Measurements from ENCODE around the gene SPON1.

Gene SPON1

DNA sequence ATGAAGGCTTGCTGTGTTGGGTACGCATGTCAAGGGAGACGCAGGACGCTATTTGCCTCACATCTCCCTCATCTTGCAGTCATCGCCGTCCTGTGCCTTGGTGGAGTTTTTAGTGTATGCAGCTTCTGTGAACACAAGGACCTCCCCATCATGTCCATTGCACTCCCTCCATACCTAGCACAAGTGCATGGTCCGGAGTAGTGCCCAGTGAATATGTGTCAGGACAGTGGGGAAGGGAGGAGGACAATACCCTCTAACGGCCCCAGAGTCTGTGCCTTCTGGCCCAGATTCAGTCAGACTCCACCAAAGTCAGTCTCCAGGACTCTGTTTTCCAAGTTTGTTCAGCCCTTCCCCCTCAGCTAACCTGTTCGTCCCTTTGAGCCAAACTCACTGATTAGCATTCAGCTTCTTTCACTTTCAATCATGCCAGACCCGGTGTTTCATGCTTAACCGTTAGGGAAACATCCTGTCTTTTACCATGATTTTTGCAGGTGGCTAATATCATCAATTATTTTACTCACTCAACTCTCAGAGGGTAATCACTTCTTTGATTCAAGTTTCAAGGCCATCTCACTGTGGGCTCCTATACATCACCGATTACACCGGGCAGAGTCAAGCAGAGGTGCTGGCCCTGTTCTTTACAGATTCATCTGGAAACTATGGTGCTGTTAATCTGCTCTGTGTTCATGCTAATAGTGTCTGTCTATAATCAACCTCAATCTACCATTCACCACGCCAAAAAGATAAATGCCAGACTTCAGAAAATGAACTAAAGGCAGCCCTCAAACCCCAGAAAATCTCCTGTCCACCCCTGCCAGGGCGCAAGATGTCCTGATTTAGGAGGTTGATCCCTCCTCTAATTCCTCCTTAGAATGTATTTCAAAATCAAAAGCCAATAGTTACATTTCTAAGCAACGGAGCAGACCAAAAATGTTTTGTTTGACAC is 240.0 kb downstream of the SPON1 start:
- no peak for DNase-seq

DNA sequence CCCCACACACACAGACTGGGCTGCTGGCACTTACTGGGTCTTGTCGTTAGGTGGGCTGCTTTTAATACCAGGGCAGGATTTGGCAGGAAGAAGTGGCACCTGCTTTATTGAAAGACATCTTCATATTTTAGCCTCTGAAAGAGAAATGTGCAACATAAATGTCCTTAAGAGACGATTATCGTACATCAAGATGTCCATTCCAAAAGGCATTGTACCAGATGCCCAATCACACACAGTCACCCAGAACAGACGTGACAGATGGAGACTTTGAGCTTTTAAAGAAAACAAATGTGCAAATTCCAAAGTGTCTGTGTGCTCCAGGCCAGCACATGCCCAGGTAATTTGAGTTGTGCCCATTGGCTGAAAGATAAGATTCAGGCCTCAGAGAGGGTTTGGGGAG is 240.8 kb downstream of the SPON1 start:
- DNase-seq: no peak

DNA sequence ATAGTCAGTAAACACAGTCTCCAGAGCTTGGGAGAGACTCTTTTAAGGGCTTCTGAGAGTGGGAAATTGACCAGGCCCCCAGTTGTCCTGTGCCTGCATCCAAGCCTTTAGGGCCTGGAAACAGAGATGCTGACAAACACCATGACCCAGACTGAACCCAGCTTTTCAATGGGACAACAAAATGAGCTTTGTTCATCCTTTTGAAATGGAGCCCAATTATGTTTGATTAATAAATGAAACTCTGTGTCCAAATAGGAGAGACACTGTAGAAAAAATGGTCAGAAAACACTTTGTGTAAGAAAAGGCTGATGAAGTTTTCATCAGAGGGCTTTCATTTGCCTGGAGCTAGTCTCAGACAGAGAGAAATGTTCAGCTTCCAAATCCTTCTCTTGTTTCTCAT is 250.5 kb downstream of the SPON1 start:
- no peak for DNase-seq

DNA sequence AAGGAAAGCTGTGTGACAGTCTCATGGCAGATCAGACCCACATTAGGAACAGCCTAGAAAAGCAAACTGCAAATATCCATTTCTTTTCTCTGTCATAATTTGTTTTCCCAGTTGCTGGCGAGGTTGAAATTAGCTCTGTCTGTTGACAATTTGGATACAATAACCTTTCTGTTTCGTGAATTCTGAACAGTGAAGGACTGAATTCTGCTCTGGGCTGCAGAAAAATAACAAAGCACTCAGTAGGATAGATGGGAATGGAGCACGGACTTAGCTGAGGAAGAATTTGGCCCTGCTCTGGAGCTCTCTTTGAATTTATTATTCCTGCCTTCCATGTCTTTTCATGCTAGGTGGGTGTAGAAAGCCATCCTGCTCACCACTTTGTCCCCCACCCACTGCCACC is 256.2 kb downstream of the SPON1 start:
- no peak for DNase-seq

DNA sequence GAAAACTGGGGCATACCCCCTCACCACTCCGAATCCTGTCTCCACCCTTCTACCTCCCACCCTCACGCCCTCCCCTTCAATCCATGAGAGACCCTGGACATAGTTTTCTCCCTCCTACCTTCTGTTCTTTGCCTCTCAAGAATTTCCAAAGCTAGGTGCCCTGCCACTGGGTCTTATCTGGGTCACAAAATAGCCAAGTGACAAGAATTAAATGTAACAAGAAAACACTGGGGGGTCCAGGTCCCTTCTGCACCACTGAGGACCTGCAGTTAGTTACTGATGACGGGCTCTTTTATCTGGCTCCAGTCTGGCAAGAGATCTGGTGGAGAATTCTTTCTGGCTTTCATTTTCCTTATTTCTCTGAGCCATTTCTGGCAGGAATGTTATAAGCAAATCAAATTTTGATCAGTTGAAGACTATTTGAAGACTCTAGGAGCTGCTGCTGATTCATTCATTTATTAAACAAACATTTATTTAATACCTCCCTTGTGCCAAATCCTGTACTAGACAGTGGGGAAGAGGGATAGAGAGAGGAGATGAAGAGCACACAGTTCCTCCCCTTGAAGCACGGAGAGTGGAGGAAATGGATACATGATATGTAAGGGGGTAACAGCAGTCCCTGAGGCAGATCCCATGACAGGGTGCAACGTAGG is 261.2 kb downstream of the SPON1 start:
- no peak for DNase-seq

DNA sequence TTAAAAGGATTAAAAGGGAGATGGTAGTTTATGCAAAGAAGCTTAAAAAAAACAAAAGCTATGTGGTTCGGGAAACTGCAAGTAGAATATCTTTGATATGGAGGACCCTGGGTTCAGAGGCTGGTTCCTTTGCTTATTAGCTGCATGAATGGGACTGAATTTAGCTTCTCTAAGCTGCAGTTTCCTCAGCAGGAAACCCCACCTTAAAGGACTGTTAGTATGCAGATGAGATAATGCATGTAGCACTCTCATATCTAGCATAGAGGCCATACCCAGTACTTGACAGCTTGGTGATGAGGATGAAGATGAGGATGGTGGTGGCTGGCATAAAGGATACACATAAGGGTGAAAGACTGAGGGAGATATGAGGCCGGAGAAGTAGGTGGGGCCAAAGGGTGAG is 261.9 kb downstream of the SPON1 start:
- no peak for DNase-seq

DNA sequence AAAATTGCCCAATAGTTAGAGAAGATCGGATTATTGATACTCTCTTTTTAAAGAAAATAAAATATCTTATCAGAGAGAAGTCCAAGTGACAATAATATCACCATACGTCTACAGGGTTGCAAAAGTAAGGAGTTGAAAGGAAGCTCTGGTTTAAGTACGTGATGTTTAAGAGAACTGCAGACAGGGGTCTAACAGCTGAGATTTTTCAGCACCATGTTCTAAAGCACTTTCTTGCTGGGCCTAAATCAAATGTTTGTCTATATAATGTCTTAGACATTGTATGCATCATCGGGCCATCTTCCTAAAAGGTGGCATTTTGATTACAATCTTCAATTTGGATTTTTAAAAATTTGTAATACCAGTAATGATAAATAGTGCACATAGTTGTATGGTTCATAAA is 263.1 kb downstream of the SPON1 start:
- DNase-seq: no peak

DNA sequence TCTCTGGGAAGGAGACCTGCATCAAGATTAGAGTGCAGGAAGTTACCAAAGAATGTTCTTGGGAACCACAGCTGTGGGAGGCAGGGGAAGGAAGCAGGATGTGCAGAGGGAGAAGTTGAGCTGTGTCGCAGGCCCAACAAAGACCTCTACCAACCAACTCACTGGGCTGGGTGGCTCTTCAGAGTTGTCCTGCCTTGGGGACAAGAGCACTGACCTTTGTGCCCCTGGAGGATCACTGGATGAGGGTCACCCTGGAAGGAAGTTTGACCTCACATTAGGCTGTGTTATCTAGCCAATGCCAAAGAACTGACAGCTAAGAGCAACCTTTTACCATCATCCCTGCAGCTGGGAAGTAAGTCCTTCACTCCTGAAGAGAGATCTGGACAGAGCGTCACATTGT is 265.8 kb downstream of the SPON1 start:
- no peak for DNase-seq

DNA sequence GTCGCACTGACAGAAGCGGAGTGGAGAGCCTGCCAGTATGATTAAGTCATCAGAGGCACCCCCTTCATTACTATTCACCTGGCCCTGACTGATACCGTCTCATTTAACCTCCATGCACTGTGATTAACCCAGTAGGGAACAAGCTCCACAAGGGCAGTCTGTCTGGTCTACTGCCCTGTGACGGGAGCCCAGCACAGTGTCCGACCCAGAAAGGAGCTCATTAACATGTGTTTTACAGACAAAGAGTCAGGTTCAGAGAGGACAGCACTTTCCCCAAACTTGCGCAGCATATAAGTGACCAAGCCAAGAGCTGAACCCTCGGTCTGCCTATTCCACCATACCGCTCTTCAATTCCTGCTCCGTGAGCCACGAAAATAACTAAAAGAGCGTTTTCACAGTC is 266.9 kb downstream of the SPON1 start:
- DNase-seq: no peak

DNA sequence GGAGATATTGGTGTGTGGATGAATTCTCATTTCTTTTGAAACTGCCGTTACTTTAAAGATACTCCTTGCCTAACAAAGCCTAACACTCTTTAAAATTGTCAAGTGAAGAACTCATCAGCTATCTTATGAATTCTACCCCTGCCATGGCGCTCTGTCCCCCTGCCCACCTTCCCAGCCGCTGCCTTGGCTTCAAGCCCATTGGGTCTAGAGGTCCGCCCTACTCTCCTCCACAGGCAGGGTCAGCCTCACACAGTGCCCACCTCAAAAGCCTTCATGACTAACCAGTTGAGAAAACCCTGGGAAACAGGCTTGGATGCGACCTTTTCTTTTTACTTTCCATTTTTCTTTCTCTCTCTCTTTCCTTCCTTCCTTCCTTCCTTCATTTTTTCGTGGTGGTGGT is 267.9 kb downstream of the SPON1 start:
- DNase-seq: no peak

DNA sequence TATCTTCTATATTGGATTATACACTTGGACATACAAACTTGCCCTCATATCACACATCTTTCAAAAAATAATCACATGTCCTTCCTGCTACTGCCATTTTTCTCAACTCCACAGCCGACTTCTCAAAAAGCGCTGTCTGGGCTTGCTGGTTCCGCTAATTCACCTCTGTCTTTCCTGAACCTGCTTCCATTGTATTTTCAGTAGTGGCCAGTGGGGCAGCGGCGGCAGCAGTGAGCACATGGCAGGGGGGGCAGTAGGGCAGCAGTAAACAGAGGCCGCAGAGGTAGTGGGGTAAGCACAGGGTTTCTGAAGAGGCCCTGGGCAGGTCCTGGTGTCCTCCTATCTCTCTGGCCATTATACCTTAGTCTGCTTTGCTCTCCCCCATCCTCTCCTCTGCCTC is 270.1 kb downstream of the SPON1 start:
- DNase-seq: no peak

DNA sequence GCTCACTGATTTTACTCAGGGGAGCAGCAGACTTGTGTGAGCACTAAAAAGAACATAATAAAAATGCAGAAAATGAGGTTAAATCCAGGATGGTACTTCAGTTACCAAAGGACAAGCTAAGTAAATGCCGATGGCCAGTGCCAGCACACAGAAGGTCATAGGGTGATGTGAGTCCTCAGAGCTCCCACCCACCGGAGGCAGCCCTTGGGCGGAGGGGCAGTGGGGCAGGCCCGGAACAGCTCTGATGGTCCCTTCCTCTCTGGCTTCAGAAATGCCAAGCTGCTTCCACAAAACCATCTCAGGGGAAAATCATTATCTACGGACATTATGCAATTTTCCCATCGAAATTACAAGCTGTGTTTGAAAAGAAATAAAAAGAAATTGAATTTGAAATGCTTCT is 271.9 kb downstream of the SPON1 start:
- no peak for DNase-seq

DNA sequence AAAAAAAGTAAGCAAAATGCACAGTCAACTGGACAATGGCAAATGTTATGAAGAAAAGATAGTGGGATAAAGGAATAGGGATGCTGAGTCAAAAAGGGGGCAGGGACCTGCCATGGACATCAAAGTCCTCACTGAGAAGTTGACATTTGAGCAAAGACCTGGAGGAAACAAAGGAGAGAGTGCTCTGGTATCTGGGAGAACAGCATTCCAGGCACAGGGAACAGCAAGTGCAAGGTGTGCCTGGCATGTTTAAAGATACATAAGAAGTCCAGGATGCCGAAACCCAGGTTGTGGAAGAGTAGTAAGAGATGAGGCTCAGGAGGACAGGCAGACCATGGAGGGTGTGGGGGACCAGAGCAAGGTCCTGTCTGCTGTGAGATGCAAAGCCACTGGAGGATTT is 273.2 kb downstream of the SPON1 start:
- DNase-seq: no peak

DNA sequence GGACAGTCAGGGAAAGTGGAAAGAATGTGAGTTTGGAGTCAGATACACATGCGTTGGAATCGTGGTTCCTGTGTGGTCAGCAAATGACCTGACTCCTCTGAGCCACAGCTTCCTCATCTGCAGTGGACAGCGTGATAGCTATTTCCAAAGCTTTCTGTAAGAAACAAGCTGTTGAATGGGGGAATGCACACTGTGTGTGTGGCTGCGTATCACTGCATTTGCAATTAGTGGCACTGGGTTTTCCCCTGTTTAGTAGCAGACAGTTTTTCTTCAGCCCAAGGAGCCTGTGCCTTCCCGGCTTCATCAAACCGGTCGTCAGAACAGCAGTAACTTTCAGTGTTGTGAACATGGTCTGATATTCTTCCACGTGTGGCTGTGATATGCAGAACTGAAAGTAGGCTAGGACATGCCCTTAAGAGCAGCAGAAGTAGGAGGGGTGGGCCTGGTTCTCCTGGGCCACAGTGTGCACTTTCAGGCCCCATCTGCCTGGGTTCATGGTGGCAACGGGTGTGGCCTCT is 275.0 kb downstream of the SPON1 start:
- DNase-seq: no peak

DNA sequence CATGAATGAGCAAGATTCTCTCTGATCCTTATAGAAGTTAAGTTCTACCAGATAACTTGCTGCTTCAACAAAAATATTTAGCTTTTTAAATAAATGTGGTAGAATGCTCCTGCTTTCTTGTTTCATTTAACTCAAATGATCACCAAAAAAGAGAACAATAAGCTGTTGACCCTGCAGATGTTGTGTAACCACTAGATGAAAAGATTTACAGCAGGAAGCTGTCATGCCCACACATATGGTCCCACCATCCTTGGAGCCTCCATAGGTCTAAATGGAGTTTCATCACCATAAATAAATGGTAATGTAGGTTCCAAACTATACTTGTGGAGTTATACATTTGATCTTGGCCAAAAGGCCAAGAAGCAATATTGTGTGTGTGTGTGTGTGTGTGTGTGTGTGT is 277.7 kb downstream of the SPON1 start:
- no peak for DNase-seq

DNA sequence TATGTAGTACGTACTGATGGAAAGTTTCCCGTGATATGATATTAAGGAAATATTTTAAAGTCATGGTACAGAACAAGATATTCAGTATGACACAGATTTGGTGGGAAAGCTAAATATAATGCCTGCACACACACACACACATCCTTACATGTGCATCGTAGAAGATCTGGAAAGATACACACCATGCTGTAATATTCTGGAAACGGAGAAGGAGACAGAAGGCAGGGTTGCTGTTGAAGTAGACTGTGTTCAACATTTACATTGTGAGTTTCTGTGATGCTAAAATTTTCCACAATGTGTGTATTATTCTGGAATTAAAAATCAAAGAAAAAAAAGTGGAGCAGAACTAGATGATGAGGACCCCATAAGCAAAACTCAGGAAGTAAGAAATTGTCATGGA is 278.4 kb downstream of the SPON1 start:
- no peak for DNase-seq

DNA sequence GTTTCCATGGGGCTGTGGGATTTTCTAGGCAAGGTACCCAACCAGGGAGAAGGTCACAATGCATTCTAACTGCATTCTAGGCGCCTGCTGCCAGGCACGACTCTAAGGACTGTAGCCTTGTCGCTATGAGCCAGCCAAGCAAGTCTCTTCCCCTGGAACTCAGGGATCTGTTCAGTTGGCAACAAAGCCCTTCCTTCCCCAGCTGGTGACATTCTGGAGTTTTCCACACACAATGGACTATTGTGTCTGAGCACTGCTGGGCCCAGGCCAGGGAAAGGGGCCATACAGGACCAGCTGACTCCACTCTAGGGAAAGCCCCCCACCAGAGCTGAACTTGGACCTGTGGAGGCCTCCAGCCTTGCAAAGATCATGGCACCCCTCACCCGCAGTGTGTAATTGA is 279.7 kb downstream of the SPON1 start:
- no peak for DNase-seq

DNA sequence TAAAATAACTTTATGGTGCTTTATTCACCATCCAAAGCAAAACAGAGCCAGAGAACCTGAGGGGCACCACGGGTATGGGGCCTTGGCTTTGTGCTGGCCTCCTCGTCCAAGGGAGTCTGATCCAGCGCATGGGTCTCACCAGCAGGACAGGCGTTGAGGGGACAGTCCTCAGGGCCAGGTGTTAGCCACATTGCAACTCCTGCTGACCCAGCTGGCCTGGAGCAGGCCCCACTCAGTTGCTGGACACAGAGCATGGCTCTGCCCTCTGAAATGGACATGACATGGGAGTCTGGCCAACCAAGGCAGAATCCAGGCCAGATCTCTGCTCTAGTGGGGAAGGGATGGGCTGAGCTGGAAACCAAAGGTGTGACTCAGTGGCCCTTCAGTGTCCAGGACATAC is 280.2 kb downstream of the SPON1 start:
- DNase-seq: no peak

DNA sequence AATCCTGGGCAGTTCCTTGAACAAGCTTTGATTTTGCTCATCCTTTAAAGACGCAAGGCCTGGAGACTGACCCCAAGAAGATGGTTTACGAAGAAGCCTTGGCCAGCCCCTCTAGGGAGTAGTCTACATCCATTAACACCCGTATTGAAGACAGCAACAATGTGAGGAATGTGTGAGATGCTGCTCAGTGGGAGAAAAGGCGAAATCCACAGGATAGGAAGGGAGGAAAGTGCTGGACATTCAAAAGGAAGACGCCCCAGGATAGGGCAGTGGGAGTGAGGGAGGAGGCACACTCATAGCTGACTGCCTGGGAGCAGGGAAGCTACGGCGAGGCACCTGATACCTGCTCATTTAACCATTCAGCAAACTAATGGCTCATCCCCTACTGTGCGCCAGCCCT is 282.4 kb downstream of the SPON1 start:
- no peak for DNase-seq

DNA sequence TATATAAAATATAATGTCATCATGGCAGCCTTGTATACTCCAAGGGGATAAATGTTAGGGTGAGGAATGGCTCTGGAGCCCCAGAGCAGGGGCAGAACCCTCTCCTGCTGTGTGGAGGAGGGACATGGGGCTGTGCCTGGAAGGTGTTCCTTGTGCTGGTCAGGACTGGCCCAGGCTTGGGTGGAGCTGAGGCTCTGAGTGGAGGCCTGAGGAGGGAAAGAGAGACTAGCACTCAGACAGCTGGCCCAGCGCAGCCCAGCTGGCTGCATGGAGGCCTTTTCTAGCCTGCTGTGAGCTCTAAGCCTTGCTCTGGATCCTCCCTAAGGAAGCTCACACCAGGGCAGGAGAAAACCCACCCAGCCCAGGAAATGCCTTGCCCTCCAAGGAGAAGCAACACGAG is 282.9 kb downstream of the SPON1 start:
- no peak for DNase-seq

DNA sequence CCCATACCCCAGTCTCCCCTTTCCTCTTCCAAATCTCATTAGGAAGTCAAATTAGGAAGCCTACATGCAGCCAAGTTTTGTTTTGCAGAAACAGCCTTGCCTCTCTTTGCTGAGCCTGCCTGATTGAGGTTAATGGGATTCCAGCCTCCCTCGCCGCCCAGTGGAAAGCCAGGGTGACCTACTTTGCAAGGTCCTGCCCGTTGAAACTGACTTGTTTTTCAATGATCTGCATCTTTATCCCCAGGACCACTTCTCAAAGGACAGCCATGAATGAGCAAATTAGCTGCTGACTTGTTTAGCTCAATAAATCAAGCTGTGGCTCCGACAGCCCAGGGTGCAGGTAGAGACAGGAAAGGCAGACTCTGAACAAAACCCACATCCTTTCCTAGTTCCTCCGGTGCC is 286.1 kb downstream of the SPON1 start:
- no peak for DNase-seq

DNA sequence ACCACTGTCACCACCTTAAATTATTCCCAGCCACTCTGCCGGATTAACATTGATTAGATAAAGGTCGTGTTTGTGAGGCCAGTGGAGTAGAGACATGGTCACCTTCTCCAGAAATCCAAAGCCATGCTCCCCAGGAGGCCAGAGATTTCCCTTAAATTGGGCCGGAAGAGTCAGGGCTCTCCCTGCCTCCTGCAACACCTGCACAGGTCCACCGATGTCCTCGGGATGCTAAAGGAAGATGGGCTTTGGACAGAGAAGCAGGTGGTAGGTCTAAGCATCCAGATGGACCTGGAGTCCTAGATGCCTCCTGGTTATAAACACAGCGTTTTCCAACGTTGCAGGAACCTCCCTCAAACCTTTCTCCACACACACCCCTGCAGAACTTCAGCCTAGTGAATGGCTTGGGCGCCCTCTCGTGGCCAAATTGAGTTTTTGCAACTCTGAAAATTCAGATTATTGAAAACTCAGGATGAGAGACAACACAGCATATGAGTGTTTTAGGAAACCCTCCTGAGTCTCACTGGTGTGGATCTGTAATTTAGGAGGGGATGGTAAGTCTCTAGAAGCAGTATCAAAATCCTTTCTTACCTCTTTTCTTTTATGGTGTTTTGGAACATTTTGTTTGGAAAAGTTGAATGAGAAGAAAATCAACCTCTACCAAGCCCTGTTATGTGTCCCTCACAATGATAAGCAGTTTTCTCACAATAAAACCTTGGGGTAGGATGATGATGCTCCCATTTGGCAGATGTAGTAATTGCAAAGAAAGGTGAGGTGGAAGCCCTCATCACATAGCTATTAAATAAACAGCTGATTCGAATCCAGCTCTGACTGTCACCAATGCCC is 286.8 kb downstream of the SPON1 start:
- no peak for DNase-seq

DNA sequence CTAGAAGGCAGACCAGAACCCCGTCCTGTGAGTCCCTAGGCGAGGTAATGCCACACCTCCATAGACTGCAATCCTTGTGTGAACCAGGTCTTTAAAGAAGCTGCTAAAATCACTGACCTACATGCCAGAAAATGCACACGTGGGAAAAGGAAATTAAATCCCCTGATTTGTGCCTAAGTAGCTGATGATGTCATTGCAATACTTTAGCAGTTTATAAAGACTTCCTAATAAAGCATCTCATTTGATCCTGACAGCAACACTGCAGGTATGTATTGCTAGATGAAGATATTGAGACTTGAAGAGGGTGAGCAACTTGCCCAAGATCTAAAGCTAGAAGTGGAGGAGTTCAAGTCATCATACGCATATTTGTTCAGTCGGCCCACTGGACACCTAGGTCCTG is 289.2 kb downstream of the SPON1 start:
- DNase-seq: no peak

All from SHP77 treated with DMSO at 0.1 percent for 48 hours (cell line).